SK-N-SH (cell line): ENCODE results near the gene TIAM2.

ENCODE experiments used
- EP300 ChIP-seq, 2 experiments: IDR thresholded peaks; 2 replicates each; pipeline versions ENCODE4 v1.4.0 to v1.6.1; 2012; ENCODE audit warnings: borderline replicate concordance in 1 of 2, low read depth in 1 of 2, low read length in 1 of 2
- FOSL2 ChIP-seq: IDR thresholded peaks from 2 replicates; pipeline ENCODE4 v1.4.0; 2012; ENCODE audit warnings: low read depth, mild to moderate bottlenecking, moderate library complexity, borderline replicate concordance
- GABPA ChIP-seq: IDR thresholded peaks from 2 replicates; pipeline ENCODE4 v1.4.0; 2012; ENCODE audit warnings: low read depth, mild to moderate bottlenecking
- GATA2 ChIP-seq: sonication (generic); formaldehyde crosslinking; IDR thresholded peaks from 2 replicates; pipeline ENCODE4 v1.5.0; 2020; ENCODE audit warnings: mild to moderate bottlenecking, missing genetic modification reagents
- SIN3A ChIP-seq: IDR thresholded peaks from 2 replicates; pipeline ENCODE4 v1.6.1; 2012; ENCODE audit warnings: low read depth, mild to moderate bottlenecking, low read length, moderate library complexity, borderline replicate concordance
- USF2 ChIP-seq: fragments of 150-350 bp; IDR thresholded peaks from 2 replicates; pipeline ENCODE4 v1.6.1; 2017; ENCODE audit warnings: antibody characterized with exemption, low read length, low read depth, borderline replicate concordance
- TF ChIP-seq, protein P1 (sequence below): fragments of 200-600 bp; sonication (generic); IDR thresholded peaks from 2 replicates; pipeline ENCODE4 v1.6.1; 2017; ENCODE audit warnings: antibody characterized with exemption, mild to moderate bottlenecking, moderate library complexity

DNA sequence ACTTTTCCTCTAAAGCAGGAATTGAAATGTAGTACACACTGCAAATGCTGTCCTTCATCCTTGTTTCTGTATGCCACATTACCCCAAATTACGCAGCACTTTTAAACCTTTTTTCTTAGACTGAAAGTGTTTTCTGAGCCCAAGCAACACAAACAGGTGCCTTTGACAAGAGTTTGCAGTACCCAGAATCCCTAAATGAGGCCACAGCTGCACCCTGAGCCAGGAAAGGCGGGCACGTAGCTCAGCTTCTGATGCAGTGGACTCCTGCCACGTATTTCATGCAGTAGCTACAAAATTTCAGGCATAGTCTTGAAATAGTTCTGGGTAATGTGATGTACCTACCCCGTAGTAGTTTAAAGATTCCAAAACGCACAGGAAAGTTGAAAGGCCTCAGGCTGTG is 237.7 kb downstream of the TIAM2 start:
- TF ChIP-seq GABPA: no peak
- TF ChIP-seq, protein P1, sequence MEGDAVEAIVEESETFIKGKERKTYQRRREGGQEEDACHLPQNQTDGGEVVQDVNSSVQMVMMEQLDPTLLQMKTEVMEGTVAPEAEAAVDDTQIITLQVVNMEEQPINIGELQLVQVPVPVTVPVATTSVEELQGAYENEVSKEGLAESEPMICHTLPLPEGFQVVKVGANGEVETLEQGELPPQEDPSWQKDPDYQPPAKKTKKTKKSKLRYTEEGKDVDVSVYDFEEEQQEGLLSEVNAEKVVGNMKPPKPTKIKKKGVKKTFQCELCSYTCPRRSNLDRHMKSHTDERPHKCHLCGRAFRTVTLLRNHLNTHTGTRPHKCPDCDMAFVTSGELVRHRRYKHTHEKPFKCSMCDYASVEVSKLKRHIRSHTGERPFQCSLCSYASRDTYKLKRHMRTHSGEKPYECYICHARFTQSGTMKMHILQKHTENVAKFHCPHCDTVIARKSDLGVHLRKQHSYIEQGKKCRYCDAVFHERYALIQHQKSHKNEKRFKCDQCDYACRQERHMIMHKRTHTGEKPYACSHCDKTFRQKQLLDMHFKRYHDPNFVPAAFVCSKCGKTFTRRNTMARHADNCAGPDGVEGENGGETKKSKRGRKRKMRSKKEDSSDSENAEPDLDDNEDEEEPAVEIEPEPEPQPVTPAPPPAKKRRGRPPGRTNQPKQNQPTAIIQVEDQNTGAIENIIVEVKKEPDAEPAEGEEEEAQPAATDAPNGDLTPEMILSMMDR: no peak
- TF ChIP-seq GATA2 (CRISPR knock-in tag): no peak
- no peak for TF ChIP-seq USF2
- no peak for TF ChIP-seq EP300 (IDR thresholded peaks at IDR 0.05; ENCODE audit: borderline replicate concordance in 1 of 2, low read depth in 1 of 2, low read length in 1 of 2)
- no peak for TF ChIP-seq FOSL2
- TF ChIP-seq SIN3A: no peak
